Right atrium auricular region (tissue), 2 donors: Measurements from ENCODE around the gene SMC2. TPM values are rescaled to one million over a fixed set of nuclear protein-coding genes. Genes with fewer than 3 reads are reported as not detected.

Experiments used
- DNase-seq: peaks from one replicate; pipeline ENCODE4 v3.0.0-alpha.2; 2019; ENCODE audit warnings: low spot score
- H3K27ac ChIP-seq, 2 donors: fragments of 200-600 bp; sonication (generic); 1 replicate in 1 of 2; 2 replicates in 1 of 2; pipeline ENCODE4 v1.5.1; 2016 to 2019
- H3K27me3 ChIP-seq, 2 donors: fragments of 200-600 bp; sonication (generic); one replicate each; pipeline versions ENCODE4 v1.5.1 to v1.6.0; 2017 to 2019
- H3K36me3 ChIP-seq: fragments of 200-600 bp; sonication (generic); one replicate; pipeline ENCODE4 v1.5.1; 2016
- H3K4me1 ChIP-seq, 2 donors: fragments of 200-600 bp; sonication (generic); one replicate each; pipeline versions ENCODE4 v1.5.1 to v1.6.0; 2017 to 2019
- H3K4me3 ChIP-seq, 2 donors: fragments of 200-600 bp; sonication (generic); 1 replicate in 1 of 2; 2 replicates in 1 of 2; pipeline ENCODE4 v1.5.1; 2017 to 2019; ENCODE audit warnings: mild to moderate bottlenecking in 1 of 2, moderate library complexity in 1 of 2
- H3K9me3 ChIP-seq, 2 donors: fragments of 200-600 bp; sonication (generic); one replicate each; pipeline ENCODE4 v1.5.1; 2019
- CTCF ChIP-seq, 2 donors: fragments of 200-600 bp; sonication (generic); IDR thresholded peaks; one replicate each; pipeline ENCODE4 v1.5.1; 2019; ENCODE audit warnings: antibody characterized with exemption in 2 of 2
- total RNA-seq, 2 donors: library from RNA; depleted of rRNA; stranded (reverse); fragments of >200 nt; gene quantifications; one replicate each; pipeline ENCODE4 v1.1.0, GENCODE V29; 2016

SMC2 gene
- total RNA-seq, 2 donors from 2014 or later, result 6.2 to 14.5 TPM

GRCh38 chr9:104091708-104092107 lies 2.4 kb upstream of the SMC2 start:
- Histone ChIP-seq H3K9me3 (no peaks in the 10 kb centered on the region), H3K27ac (peak overlapping the region; percentile 12 to 93), H3K4me3 (peak overlapping the region in 1 of 2 donors; percentile 12), H3K27me3 (no peaks in the 10 kb centered on the region), H3K36me3 (no peaks in the 10 kb centered on the region), H3K4me1 (peaks cover 0 to 30% of the 10 kb centered on the region in 2 donors)
- peak; percentile 24 to 54 for TF ChIP-seq CTCF (IDR thresholded peaks at IDR 0.05)
- peak; percentile 61 for DNase-seq

- peaks cover 0 to 30% of the 10 kb centered on the region in 2 donors for H3K4me1 ChIP-seq
- DNase-seq, result no peak
- no peak overlapping the region for H3K4me3 ChIP-seq
- no peak for TF ChIP-seq CTCF (IDR thresholded peaks at IDR 0.05)
- no peaks in the 10 kb centered on the region for H3K27me3 ChIP-seq
- H3K9me3 ChIP-seq, result no peaks in the 10 kb centered on the region
- H3K27ac ChIP-seq, result peak overlapping the region in 1 of 2 donors; percentile 93
- H3K36me3 ChIP-seq, result no peaks in the 10 kb centered on the region
Measured at GRCh38 chr9:104092192-104092591, 1.9 kb upstream of the SMC2 start.

DNA sequence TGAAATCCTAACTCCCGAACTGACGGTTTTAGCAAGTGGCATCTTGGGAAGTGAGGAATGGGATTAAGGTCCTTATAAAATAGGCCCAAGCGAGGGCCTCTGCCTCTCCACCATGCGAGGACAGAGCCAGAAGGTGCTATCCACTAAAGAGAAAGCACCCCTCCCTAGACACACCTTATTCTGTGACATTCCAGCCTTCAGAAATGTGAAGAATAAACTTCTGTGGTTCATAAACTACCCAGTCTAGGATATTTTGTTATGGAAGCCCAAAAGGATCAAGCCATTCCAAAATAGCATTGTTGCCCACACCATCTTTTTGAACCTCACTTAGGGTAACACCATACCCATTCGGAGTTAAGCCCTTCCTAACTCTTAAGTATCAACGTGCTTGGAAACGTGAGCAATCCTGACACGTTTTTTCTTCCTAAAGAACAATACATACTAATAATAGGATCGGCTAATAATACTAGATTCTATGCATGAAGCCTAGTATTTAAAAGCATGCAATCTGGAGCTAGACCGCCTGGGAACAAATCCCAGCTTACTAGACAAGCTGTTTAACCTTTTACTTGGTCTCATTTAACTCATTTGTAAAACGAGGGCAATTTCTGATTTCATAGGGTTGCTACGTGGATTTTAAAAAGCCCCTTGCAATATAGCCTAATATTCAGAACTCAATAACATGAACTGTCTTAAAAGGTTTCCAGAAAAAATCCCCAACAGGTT lies 1.1 kb upstream of the SMC2 start:
- peak overlapping the region; percentile 93 to 94 for H3K27ac ChIP-seq
- no peaks in the 10 kb centered on the region for H3K36me3 ChIP-seq
- no peaks in the 10 kb centered on the region for H3K9me3 ChIP-seq
- DNase-seq, result no peak
- no peaks in the 10 kb centered on the region for H3K27me3 ChIP-seq
- no peak for TF ChIP-seq CTCF (IDR thresholded peaks at IDR 0.05)
- H3K4me1 ChIP-seq, result peaks cover 0 to 30% of the 10 kb centered on the region in 2 donors
- peak overlapping the region; percentile 60 to 76 for H3K4me3 ChIP-seq

- no peak for TF ChIP-seq CTCF (IDR thresholded peaks at IDR 0.05)
- peak overlapping the region; percentile 93 to 94 for H3K27ac ChIP-seq
Measured at GRCh38 chr9:104094534-104095015, 466 bp downstream of the SMC2 start.

DNA sequence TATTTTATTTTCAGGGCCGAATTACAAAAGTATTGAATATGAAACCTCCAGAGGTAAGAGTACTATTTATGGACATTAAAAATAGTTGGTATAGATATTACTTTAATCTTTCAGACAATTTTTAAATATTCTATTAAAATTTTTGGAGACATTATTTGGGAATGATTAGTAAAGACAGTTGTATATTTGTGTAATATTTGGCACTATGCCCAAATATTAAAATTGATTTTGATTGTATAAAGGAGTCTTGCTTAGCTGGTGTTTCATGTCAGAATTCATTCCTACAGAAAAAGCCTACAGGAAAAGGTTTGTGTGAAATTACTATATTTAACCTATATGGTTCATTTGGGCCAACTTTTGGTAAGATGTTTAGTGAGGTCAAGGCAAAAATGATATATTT lies 5.5 kb downstream of the SMC2 start:
- no peak for TF ChIP-seq CTCF (IDR thresholded peaks at IDR 0.05)
- Histone ChIP-seq H3K4me1 (peaks cover 0 to 14% of the 10 kb centered on the region in 2 donors), H3K9me3 (no peaks in the 10 kb centered on the region), H3K4me3 (no peak overlapping the region), H3K27ac (no peak overlapping the region), H3K36me3 (peaks cover 34% of the 10 kb centered on the region), H3K27me3 (no peaks in the 10 kb centered on the region)
- DNase-seq, result no peak

More at GRCh38 chr9:104094534-104095015, 466 bp downstream of the SMC2 start:
- DNase-seq, result no peak
- Histone ChIP-seq H3K9me3 (no peaks in the 10 kb centered on the region), H3K4me1 (peaks cover 0 to 30% of the 10 kb centered on the region in 2 donors), H3K27me3 (no peaks in the 10 kb centered on the region), H3K4me3 (peak overlapping the region; percentile 60 to 76), H3K36me3 (no peaks in the 10 kb centered on the region)
